Neural progenitor cell (in vitro differentiated cells): ENCODE data around the gene SLC27A1. TPM values are rescaled to one million over a fixed set of nuclear protein-coding genes. Genes with fewer than 3 reads are reported as not detected.

Source experiments
- DNase-seq: peaks from one replicate; pipeline ENCODE4 v3.0.0-alpha.2; 2016; ENCODE audit warnings: low spot score
- H2AFZ ChIP-seq: fragments of 200-600 bp; sonication (generic); replicated peaks from 2 replicates; pipeline ENCODE4 v1.6.1; 2016; ENCODE audit warnings: antibody characterized with exemption
- H3F3A ChIP-seq: fragments of 200-600 bp; sonication (generic); 2 replicates; pipeline ENCODE4 v1.6.1; 2016; ENCODE audit warnings: antibody characterized with exemption, low read depth
- H3K27ac ChIP-seq: fragments of 200-600 bp; sonication (generic); 2 replicates; pipeline ENCODE4 v1.5.1; 2016; ENCODE audit warnings: mild to moderate bottlenecking
- H3K27me3 ChIP-seq: fragments of 200-600 bp; sonication (generic); 2 replicates; pipeline ENCODE4 v1.6.1; 2016; ENCODE audit warnings: mild to moderate bottlenecking, moderate library complexity
- H3K36me3 ChIP-seq: fragments of 200-600 bp; sonication (generic); 2 replicates; pipeline ENCODE4 v1.5.1; 2016
- H3K4me1 ChIP-seq: fragments of 200-600 bp; sonication (generic); 2 replicates; pipeline ENCODE4 v1.6.1; 2016; ENCODE audit warnings: mixed run types
- H3K4me2 ChIP-seq: fragments of 200-600 bp; sonication (generic); 2 replicates; pipeline ENCODE4 v1.6.1; 2016
- H3K4me3 ChIP-seq: fragments of 200-600 bp; sonication (generic); 2 replicates; pipeline ENCODE4 v1.5.1; 2016
- H3K79me2 ChIP-seq: fragments of 200-600 bp; sonication (generic); 2 replicates; pipeline ENCODE4 v1.6.1; 2016; ENCODE audit warnings: low read depth
- H3K9ac ChIP-seq: fragments of 200-600 bp; sonication (generic); 2 replicates; pipeline ENCODE4 v1.6.1; 2016
- H3K9me3 ChIP-seq: fragments of 200-600 bp; sonication (generic); 2 replicates; pipeline ENCODE4 v1.5.1; 2016; ENCODE audit warnings: low read depth
- H4K20me1 ChIP-seq: fragments of 200-600 bp; sonication (generic); 2 replicates; pipeline ENCODE4 v1.6.1; 2016; ENCODE audit warnings: low read depth
- H3K27ac Mint-ChIP-seq: 3 replicates; pipeline ENCODE4 v1.8.0; 2021; ENCODE audit warnings: mixed read lengths
- H3K27me3 Mint-ChIP-seq: 2 replicates; pipeline ENCODE4 v1.8.0; 2022; ENCODE audit warnings: low read depth, mild to moderate bottlenecking, inconsistent platforms, moderate library complexity, mixed read lengths; ENCODE audit not compliant: insufficient read depth
- H3K36me3 Mint-ChIP-seq: 3 replicates; pipeline ENCODE4 v1.8.0; 2021; ENCODE audit warnings: mixed read lengths
- H3K4me1 Mint-ChIP-seq: 3 replicates; pipeline ENCODE4 v1.8.0; 2021; ENCODE audit warnings: mixed read lengths
- H3K4me3 Mint-ChIP-seq: 3 replicates; pipeline ENCODE4 v1.8.0; 2021; ENCODE audit warnings: mild to moderate bottlenecking, moderate library complexity, mixed read lengths
- H3K9me3 Mint-ChIP-seq: 3 replicates; pipeline ENCODE4 v1.8.0; 2020; ENCODE audit warnings: mixed read lengths
- EZH2 ChIP-seq: fragments of 200-600 bp; sonication (generic); IDR thresholded peaks from 2 replicates; pipeline ENCODE4 v1.6.1; 2017; ENCODE audit warnings: antibody characterized with exemption, mild to moderate bottlenecking, moderate library complexity
- EZH2phosphoT487 ChIP-seq: fragments of 200-600 bp; sonication (generic); IDR thresholded peaks from 2 replicates; pipeline ENCODE4 v1.6.1; 2017; ENCODE audit warnings: antibody characterized with exemption
- total RNA-seq: library from RNA; depleted of rRNA; stranded (reverse); fragments of >200 nt; gene quantifications from 2 replicates; pipeline ENCODE4 v1.2.3, GENCODE V29; 2015; ENCODE audit warnings: low replicate concordance
- TF ChIP-seq, protein P1 (sequence below): fragments of 200-600 bp; sonication (generic); IDR thresholded peaks from 2 replicates; pipeline ENCODE4 v1.5.1; 2017; ENCODE audit warnings: antibody characterized with exemption, mild to moderate bottlenecking

SLC27A1 gene
- total RNA-seq, 1 donor from 2014 or later = 13.9 TPM

DNA sequence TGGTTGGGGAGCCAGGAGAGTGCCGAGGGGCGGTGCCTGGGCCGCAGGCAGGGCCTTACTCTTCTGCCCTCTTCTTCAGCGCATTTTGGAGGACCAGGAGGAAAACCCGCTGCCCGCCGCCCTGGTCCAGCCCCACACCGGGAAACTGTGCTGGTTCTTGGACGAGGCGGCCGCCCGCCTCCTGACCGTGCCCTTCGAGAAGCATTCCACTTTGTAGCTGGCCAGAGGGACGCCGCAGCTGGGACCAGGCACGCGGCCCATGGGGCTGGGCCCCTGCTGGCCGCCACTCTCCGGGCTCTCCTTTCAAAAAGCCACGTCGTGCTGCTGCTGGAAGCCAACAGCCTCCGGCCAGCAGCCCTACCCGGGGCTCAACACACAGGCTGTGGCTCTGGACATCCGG is 50.5 kb downstream of the SLC27A1 start:
- DNase-seq = no peak
- Mint-ChIP-seq H3K27me3 (peaks cover 8% of the 10 kb centered on the region), H3K27ac (no peak overlapping the region), H3K4me1 (no peaks in the 10 kb centered on the region), H3K4me3 (no peak overlapping the region), H3K36me3 (peaks cover 18% of the 10 kb centered on the region), H3K9me3 (peaks cover 18% of the 10 kb centered on the region)
- Histone ChIP-seq H3K4me1 (no peaks in the 10 kb centered on the region), H2AFZ (no peak overlapping the region), H3K4me2 (no peak overlapping the region), H3K9ac (no peak overlapping the region), H3K9me3 (peaks cover 5% of the 10 kb centered on the region), H3K27me3 (no peaks in the 10 kb centered on the region), H3K79me2 (no peaks in the 10 kb centered on the region), H3K27ac (no peak overlapping the region), H3K36me3 (peaks cover 12% of the 10 kb centered on the region), H3K4me3 (no peak overlapping the region), H4K20me1 (no peaks in the 10 kb centered on the region), H3F3A (no peaks in the 10 kb centered on the region)
- TF ChIP-seq EZH2 = no peak
- TF ChIP-seq, protein P1, sequence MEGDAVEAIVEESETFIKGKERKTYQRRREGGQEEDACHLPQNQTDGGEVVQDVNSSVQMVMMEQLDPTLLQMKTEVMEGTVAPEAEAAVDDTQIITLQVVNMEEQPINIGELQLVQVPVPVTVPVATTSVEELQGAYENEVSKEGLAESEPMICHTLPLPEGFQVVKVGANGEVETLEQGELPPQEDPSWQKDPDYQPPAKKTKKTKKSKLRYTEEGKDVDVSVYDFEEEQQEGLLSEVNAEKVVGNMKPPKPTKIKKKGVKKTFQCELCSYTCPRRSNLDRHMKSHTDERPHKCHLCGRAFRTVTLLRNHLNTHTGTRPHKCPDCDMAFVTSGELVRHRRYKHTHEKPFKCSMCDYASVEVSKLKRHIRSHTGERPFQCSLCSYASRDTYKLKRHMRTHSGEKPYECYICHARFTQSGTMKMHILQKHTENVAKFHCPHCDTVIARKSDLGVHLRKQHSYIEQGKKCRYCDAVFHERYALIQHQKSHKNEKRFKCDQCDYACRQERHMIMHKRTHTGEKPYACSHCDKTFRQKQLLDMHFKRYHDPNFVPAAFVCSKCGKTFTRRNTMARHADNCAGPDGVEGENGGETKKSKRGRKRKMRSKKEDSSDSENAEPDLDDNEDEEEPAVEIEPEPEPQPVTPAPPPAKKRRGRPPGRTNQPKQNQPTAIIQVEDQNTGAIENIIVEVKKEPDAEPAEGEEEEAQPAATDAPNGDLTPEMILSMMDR = no peak
- TF ChIP-seq EZH2phosphoT487 = no peak

DNA sequence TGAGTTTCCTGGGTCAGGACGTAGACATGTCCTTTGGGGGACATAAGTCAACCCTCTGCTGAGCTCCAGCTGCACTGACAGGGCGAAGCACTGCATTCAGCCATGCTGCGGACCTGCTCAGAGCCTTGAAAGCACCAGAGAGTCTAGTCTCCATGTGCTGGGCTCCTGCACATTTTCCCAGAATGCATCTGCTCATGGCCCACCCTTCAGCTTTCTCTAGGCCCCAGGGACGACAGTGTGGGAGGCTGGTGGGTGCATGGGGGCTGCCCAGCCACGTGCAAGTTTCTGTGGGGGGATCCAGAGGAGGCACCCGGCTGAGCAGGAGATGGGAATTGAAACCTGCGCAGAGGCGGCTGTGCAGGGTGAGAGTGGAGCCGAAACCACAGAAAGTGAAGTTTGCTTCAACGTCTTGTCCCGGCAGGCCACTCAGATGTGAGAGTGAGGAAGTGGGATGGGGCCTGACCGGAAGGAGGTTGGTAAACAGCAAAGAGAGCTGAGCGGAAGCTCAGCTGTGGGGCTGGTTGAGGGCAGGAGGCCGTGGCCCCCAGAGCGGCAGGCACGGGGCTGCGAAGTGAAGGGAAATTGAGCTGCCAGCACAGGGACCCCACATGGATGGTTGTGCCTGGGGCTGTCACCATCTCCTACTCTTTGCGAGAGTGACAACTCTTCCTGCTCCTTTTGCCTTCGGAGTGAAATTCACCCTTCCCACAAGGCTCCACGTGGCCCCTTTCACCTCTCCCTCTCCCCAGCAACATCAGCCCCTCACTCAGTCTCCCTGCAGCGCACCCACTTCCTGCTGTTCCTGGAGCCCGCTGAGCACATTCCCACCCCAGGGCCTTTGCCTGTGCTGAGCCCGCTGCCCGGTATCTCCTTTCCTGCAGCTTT is 52.9 kb downstream of the SLC27A1 start:
- TF ChIP-seq, protein P1 = no peak
- TF ChIP-seq EZH2 = no peak
- TF ChIP-seq EZH2phosphoT487 = no peak
- no peaks in the 10 kb centered on the region for H3K4me1 ChIP-seq
- Mint-ChIP-seq H3K27me3 (peaks cover 9% of the 10 kb centered on the region), H3K27ac (no peak overlapping the region), H3K4me3 (no peak overlapping the region), H3K4me1 (no peaks in the 10 kb centered on the region), H3K9me3 (peaks cover 4% of the 10 kb centered on the region), H3K36me3 (peaks cover 3% of the 10 kb centered on the region)
- peaks cover under 1% of the 10 kb centered on the region for H3K36me3 ChIP-seq
- H3K4me2 ChIP-seq = no peak overlapping the region
- no peaks in the 10 kb centered on the region for H3F3A ChIP-seq
- DNase-seq = no peak
- H3K79me2 ChIP-seq = no peaks in the 10 kb centered on the region
- H3K27me3 ChIP-seq = no peaks in the 10 kb centered on the region
- H3K9ac ChIP-seq = no peak overlapping the region
- no peaks in the 10 kb centered on the region for H3K9me3 ChIP-seq
- H2AFZ ChIP-seq = no peak overlapping the region
- no peaks in the 10 kb centered on the region for H4K20me1 ChIP-seq
- H3K4me3 ChIP-seq = no peak overlapping the region
- H3K27ac ChIP-seq = no peak overlapping the region

- H2AFZ ChIP-seq = no peak overlapping the region
- peaks cover 2% of the 10 kb centered on the region for H3K36me3 Mint-ChIP-seq
- no peak for DNase-seq
- H4K20me1 ChIP-seq = no peaks in the 10 kb centered on the region
- no peak overlapping the region for H3K9ac ChIP-seq
- no peak overlapping the region for H3K27ac ChIP-seq
- no peaks in the 10 kb centered on the region for H3K79me2 ChIP-seq
- H3K4me3 ChIP-seq = no peak overlapping the region
- H3K4me2 ChIP-seq = no peak overlapping the region
- no peaks in the 10 kb centered on the region for H3K36me3 ChIP-seq
- TF ChIP-seq EZH2 (no peak), EZH2phosphoT487 (no peak)
- TF ChIP-seq, protein P1 = no peak
- no peaks in the 10 kb centered on the region for H3K9me3 ChIP-seq
- peaks cover 11% of the 10 kb centered on the region for H3K27me3 Mint-ChIP-seq
- H3K27ac Mint-ChIP-seq = no peak overlapping the region
- H3K27me3 ChIP-seq = no peaks in the 10 kb centered on the region
- H3F3A ChIP-seq = no peaks in the 10 kb centered on the region
- H3K4me1 ChIP-seq = no peaks in the 10 kb centered on the region
- peaks cover 4% of the 10 kb centered on the region for H3K9me3 Mint-ChIP-seq
- no peak overlapping the region for H3K4me3 Mint-ChIP-seq
- H3K4me1 Mint-ChIP-seq = no peaks in the 10 kb centered on the region
Observed at GRCh38 chr19:17524651-17525050, 54.3 kb downstream of the SLC27A1 start.
